ENCODE results near the gene MALRD1.
A peak's percentile ranks its signal among the peaks of the same experiment; 100 is the strongest.

MALRD1 gene

DNA sequence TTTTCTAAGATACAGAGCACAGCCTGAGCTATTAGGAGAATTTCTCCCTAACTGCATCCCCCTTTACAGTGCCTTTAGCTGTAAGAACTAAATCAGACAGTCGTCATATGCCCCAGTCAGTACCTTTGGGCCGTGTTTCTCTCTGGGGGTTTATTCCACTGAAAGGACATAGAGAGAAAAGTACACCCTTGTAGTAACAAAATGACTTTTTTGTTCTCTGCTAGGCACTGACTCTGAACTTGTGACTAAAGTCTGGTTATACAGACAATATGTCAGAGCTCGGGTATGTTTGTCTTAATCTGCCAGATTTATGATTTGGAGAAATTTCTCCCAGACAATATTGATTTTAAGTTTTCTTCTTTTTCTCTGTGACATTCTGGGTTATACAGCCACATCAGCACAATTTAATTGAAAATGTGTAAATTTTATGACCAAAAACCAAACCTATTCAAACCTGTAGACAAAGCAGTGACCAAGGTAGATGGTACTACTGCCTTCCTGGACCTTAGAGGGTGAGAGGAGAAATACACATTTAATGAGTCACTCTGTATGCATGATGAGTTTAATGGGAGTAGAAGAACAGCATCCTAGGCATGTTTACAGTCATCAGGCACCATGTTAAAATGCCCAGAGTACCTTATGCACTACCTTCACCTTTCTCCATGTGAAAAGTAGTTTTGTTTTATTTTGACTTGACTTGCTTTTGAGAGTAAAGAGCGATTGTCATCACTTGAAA lies 611.5 kb downstream of the MALRD1 start:
- H3K27ac Mint-ChIP-seq, result no peak overlapping the region
- ATAC-seq (no peak), DNase-seq (no peak)
- no peak overlapping the region for H3K4me3 Mint-ChIP-seq
- H3K4me1 Mint-ChIP-seq, result no peaks in the 10 kb centered on the region
- H3K9me3 Mint-ChIP-seq, result no peaks in the 10 kb centered on the region
- H3K27me3 Mint-ChIP-seq, result no peaks in the 10 kb centered on the region

DNA sequence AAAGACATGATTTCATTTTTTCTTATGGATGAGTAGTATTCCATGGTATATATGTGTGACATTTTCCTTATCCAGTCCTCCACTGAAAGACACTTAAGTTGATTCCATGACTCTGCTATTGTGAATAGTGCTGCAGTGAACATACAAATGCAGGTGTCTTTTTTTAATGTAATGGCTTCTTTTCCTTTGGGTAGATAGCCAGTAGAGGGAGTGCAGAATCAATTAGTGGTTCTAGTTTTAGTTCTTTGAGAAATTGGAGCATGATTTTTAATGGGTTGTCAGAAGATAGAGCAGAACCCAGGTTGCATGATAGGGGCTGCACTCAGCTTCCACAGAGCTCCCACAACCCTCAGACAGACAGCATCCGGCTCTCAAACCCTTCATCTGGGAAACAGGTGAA lies 614.7 kb downstream of the MALRD1 start:
- Mint-ChIP-seq H3K27me3 (no peaks in the 10 kb centered on the region), H3K27ac (no peak overlapping the region), H3K4me3 (no peak overlapping the region), H3K9me3 (peaks cover 7 to 10% of the 10 kb centered on the region in 2 donors), H3K4me1 (no peaks in the 10 kb centered on the region)
- no peak for ATAC-seq
- no peak for DNase-seq

DNA sequence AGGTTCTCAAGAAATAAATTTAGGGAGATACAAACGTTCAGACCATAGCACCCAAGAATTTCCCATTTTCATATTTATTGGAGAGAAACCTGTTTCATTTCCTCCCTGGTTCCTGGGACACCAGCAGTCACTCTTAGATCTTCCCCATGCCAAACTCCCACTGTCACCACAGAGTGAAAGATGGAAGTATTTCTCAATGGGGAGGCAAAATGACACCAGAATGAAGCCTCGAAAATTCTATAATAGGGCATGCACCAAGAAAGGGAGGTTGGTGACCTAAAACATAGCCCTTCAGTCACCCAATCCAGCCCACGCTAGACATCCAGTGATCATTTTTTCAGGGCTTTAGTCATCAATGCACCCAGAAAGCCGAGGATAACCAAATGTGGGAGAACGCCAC lies 619.5 kb downstream of the MALRD1 start:
- DNase-seq (no peak), ATAC-seq (no peak)
- H3K27me3 Mint-ChIP-seq, result no peaks in the 10 kb centered on the region
- no peak overlapping the region for H3K4me3 Mint-ChIP-seq
- H3K9me3 Mint-ChIP-seq, result peaks cover 10 to 21% of the 10 kb centered on the region in 2 donors
- H3K4me1 Mint-ChIP-seq, result no peaks in the 10 kb centered on the region
- H3K27ac Mint-ChIP-seq, result no peak overlapping the region

DNA sequence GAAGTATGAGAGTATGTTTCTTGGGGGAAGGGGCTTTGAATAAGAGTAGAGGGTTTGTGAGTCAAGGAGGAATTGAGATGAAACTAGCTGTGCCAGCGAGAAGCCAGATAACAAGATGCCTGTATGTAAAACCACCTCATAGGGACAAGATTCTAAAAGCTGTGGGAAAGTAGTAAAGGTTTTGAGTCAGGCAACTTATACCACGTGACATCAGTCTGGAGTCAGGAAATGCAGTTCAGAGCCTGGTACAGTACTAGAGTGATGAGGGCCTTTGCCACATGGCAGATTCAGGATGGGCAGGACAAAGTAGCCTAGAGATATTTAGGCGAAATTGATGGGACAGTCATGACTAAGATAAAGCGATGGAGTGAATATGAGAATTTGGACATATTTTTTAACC lies 627.5 kb downstream of the MALRD1 start:
- no peaks in the 10 kb centered on the region for H3K27me3 Mint-ChIP-seq
- H3K4me1 Mint-ChIP-seq, result no peaks in the 10 kb centered on the region
- H3K4me3 Mint-ChIP-seq, result no peak overlapping the region
- H3K27ac Mint-ChIP-seq, result no peak overlapping the region
- ATAC-seq (no peak), DNase-seq (no peak)
- H3K9me3 Mint-ChIP-seq, result peaks cover 6 to 9% of the 10 kb centered on the region in 2 donors

DNA sequence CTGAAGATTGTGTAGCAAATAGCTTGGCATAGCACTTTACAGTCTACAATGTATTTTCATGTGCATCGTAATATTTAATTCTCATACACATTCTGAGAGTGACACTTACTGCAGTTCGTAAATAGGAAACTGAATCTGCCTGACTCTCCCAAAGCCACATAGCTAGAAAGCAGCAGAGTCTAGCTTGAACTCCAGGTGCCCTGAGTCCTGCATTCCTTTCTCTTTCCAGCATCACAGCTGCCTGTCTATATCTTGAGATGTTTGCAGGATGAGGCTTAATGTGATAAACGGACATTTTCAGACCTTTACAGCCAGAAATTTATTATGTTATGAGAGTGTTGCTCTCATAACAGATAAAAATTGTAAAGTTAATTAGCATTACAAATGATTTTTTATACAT lies 634.8 kb downstream of the MALRD1 start:
- Mint-ChIP-seq H3K4me3 (no peak overlapping the region), H3K27me3 (no peaks in the 10 kb centered on the region), H3K9me3 (no peaks in the 10 kb centered on the region), H3K4me1 (no peaks in the 10 kb centered on the region), H3K27ac (no peak overlapping the region)
- DNase-seq, result no peak
- no peak for ATAC-seq

DNA sequence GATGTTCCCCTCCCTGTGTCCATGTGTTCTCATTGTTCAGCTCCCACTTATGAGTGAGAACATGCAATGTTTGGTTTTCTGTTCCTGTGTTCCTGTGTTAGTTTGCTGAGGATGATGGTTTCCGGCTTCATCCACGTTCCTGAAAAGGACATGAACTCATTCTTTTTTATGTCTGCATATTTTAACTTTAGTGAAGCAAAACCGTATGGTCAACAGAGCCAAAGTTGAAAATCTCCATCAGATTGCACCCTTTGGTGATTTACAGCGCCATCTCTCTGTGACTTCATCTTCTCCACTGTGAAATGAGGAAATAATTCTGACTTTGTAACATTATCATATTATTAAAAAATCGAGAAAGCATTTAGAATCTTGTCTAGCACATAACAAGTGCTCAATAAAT lies 635.4 kb downstream of the MALRD1 start:
- H3K27me3 Mint-ChIP-seq, result no peaks in the 10 kb centered on the region
- no peak for ATAC-seq
- no peak overlapping the region for H3K4me3 Mint-ChIP-seq
- H3K27ac Mint-ChIP-seq, result no peak overlapping the region
- H3K4me1 Mint-ChIP-seq, result no peaks in the 10 kb centered on the region
- no peak for DNase-seq
- H3K9me3 Mint-ChIP-seq, result no peaks in the 10 kb centered on the region

DNA sequence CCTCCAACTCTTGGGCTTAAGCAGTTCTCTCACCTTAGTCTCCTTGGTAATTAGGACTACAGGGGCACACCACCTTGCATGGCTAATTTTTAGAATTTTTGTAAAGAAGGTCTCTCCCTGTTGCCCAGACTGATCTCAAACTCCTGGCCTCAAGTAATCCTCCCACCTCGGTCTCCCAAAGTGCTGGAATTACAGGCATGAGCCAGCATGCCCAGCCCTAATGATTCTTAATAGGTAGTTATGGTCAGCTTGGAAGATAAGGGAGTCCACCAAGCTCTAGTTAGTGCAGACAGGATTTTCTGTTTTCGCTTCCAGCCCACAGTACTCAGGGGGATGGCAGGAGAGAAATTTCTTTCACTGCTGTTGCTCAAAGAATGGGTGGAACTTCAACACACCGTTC lies 639.7 kb downstream of the MALRD1 start:
- DNase-seq (no peak), ATAC-seq (no peak)
- Mint-ChIP-seq H3K27ac (no peak overlapping the region), H3K9me3 (no peaks in the 10 kb centered on the region), H3K4me3 (no peak overlapping the region), H3K27me3 (no peaks in the 10 kb centered on the region), H3K4me1 (no peaks in the 10 kb centered on the region)

DNA sequence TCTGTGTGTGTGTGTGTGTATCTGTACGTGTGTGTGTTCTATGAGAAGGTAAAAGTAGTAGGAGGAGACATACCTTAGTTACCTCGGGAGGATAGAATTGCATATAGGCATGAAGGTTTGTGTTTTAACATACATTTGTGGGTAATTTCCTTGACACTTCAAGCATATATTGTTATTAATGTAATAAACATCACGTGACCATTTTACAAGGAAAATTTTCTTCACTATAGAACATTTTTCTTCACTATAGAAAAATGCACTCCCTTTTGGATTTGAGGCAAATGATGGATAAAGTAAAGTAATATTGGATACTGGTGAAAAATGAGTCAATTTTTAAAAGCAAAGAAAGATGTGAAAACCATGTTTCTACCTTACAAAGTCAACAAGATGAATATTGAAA lies 640.6 kb downstream of the MALRD1 start:
- H3K4me1 Mint-ChIP-seq, result no peaks in the 10 kb centered on the region
- no peaks in the 10 kb centered on the region for H3K9me3 Mint-ChIP-seq
- H3K27ac Mint-ChIP-seq, result no peak overlapping the region
- no peak for DNase-seq
- ATAC-seq, result no peak
- no peak overlapping the region for H3K4me3 Mint-ChIP-seq
- H3K27me3 Mint-ChIP-seq, result no peaks in the 10 kb centered on the region

DNA sequence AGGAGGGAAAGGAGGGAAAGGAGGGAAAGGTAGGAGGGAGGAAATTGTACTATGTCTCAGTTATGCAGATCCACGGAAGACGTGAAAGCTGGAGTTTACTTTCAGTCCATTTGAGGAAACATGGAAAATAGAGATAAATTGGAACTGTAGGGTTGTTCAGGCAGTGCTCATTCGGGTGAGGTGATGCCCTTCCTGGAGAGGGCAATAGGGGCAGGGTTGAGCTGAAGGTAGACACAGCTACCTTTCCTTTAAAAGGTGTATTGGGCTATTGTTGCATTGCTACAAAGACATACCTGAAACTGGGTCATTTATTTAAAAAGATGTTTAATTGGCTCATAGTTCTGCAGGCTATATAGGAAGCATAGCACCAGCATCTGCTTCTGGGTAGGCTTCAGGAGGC lies 650.7 kb downstream of the MALRD1 start:
- DNase-seq (no peak), ATAC-seq (no peak)
- no peak overlapping the region for H3K27ac Mint-ChIP-seq
- H3K4me3 Mint-ChIP-seq, result no peak overlapping the region
- peaks cover 0 to 31% of the 10 kb centered on the region in 2 donors for H3K9me3 Mint-ChIP-seq
- H3K27me3 Mint-ChIP-seq, result no peaks in the 10 kb centered on the region
- no peaks in the 10 kb centered on the region for H3K4me1 Mint-ChIP-seq

DNA sequence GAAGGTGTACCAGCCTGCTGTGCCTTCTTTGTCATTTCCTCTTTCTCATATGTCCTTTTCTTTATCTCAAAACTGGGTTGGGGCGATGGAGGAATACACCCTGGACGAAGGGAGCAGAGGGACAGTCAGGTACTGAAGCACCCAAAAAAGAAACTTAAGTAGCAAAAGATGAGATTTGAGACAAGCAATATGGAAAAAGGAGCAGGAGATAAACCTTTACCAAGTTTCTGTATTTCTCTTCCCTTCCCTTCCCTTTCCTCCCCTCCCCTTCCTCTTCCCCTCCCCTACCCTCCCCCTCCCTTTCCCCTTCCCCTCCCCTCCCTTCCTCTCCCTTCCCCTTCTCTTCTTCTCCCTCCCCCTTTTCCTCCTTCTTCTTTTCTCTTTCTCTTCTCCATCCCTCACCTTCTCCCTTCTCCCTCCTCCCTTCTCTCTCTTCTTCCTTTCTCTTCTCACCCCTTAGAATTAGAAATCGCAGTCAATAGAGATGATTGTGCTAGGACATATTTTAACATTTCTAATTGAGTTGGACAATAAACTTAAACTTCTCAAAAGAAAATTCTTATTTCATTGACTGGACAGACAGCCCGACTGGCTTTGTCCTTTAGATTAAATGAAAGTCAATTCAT lies 652.9 kb downstream of the MALRD1 start:
- no peak for ATAC-seq
- H3K27ac Mint-ChIP-seq, result no peak overlapping the region
- no peak for DNase-seq
- no peak overlapping the region for H3K4me3 Mint-ChIP-seq
- H3K4me1 Mint-ChIP-seq, result no peaks in the 10 kb centered on the region
- peaks cover 4 to 31% of the 10 kb centered on the region in 2 donors for H3K9me3 Mint-ChIP-seq
- H3K27me3 Mint-ChIP-seq, result no peaks in the 10 kb centered on the region

DNA sequence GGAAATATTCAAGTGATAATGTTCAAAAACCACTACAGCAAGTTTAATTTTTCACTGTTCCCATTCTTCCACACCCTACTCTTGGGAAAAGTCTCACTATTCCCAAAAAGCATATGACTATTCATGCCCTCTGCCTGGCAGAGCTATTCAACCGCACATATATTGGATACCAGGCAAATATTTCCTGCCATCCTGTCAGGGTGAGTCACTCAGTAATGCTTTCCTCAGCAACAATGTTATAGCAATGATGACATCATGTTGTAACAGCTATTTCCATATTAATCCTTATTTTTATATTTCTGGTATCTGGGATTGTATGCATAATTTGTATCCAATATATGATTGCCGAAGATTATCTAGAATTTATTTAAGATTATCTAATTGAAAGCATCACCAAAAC lies 653.6 kb downstream of the MALRD1 start:
- DNase-seq (no peak), ATAC-seq (no peak)
- H3K9me3 Mint-ChIP-seq, result peaks cover 4 to 29% of the 10 kb centered on the region in 2 donors
- H3K4me3 Mint-ChIP-seq, result no peak overlapping the region
- no peaks in the 10 kb centered on the region for H3K27me3 Mint-ChIP-seq
- H3K27ac Mint-ChIP-seq, result no peak overlapping the region
- H3K4me1 Mint-ChIP-seq, result no peaks in the 10 kb centered on the region

DNA sequence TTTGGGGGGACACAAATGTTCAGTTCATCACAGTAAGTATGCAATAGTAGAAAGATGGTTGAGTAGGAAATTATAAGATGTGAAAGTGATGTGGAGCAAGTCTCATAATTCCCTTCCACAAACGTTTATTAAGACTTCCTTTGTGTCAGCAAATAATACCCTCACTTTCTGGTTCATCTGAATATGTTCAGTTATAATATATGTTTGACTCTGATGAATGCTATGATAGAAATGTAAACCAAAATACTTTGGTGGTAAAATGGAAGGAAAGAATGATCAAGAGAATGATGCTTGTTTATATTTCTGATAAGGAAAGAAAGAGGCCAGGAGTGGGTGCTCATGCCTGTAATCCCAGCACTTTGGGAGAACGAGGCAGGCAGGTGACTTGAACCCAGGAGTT lies 655.9 kb downstream of the MALRD1 start:
- ATAC-seq, result no peak
- Mint-ChIP-seq H3K4me1 (no peaks in the 10 kb centered on the region), H3K27ac (no peak overlapping the region), H3K9me3 (peaks cover 4 to 15% of the 10 kb centered on the region in 2 donors), H3K4me3 (no peak overlapping the region), H3K27me3 (no peaks in the 10 kb centered on the region)
- DNase-seq, result no peak

DNA sequence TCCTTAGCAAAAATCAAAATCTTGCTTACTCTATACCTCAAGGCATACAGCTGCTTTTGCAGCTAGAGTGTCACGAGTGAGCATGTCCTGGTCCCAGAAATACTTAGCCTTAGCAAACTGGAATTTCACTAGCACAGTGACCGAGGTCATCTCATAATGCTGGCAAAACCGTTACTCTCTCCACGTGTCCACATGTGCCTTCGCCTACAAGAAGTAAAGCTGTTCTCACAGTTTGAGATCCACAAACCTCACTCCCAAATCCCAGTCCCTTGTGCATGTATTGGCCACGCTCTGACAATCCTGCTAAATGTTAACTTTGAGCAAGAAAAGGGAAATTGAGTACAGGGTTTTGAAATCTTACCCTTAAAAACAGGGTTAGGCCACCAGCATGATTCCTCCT lies 656.6 kb downstream of the MALRD1 start:
- no peaks in the 10 kb centered on the region for H3K4me1 Mint-ChIP-seq
- H3K9me3 Mint-ChIP-seq, result peaks cover 4 to 8% of the 10 kb centered on the region in 2 donors
- H3K27ac Mint-ChIP-seq, result no peak overlapping the region
- DNase-seq (no peak), ATAC-seq (no peak)
- no peaks in the 10 kb centered on the region for H3K27me3 Mint-ChIP-seq
- no peak overlapping the region for H3K4me3 Mint-ChIP-seq

DNA sequence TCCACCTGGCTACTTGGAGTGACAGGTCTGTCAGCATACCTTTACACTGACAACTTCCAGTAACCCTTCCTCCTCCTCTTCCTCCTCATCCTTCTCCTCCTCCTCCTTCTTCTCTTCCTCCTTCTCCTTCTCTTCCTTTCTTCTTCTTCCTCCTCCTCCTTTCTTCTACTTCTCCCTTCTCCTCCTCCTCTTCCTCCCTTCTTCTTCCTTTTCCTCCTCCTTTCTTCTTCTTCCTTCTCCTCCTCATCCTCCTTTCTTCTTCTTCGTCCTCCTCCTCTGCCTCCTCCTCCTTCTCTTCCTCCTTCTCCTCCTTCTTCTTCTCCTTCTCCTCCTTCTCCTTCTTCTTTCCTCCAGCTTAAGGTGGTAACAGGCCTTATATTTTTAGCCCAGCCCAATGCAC lies 658.3 kb downstream of the MALRD1 start:
- H3K27me3 Mint-ChIP-seq, result no peaks in the 10 kb centered on the region
- DNase-seq, result no peak
- peak overlapping the region in 1 of 2 donors; percentile 93 for H3K27ac Mint-ChIP-seq
- H3K4me3 Mint-ChIP-seq, result no peak overlapping the region
- H3K4me1 Mint-ChIP-seq, result no peaks in the 10 kb centered on the region
- no peak for ATAC-seq
- H3K9me3 Mint-ChIP-seq, result peaks cover 14 to 16% of the 10 kb centered on the region in 2 donors

DNA sequence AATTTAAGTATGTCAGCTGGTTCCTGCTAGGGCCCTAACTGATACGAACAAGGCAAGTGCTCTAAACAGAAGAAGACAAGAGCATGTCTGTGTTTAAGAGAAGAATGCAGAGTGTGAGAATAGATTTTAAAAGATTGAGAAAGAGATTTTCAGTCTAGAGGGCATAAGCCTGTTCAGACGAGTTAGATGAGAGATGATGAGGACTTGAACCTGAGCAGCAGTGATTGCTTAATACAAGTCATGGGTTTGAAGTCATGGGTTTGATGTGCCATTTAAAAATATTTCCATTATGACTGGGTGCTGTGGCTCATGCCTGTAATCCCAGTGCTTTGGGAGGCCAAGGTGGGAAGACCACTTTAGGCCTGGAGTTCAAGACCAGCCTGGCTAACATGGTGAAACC lies 658.8 kb downstream of the MALRD1 start:
- Mint-ChIP-seq H3K27me3 (no peaks in the 10 kb centered on the region), H3K27ac (no peak overlapping the region), H3K9me3 (peaks cover 17 to 18% of the 10 kb centered on the region in 2 donors), H3K4me1 (no peaks in the 10 kb centered on the region), H3K4me3 (no peak overlapping the region)
- no peak for ATAC-seq
- no peak for DNase-seq

DNA sequence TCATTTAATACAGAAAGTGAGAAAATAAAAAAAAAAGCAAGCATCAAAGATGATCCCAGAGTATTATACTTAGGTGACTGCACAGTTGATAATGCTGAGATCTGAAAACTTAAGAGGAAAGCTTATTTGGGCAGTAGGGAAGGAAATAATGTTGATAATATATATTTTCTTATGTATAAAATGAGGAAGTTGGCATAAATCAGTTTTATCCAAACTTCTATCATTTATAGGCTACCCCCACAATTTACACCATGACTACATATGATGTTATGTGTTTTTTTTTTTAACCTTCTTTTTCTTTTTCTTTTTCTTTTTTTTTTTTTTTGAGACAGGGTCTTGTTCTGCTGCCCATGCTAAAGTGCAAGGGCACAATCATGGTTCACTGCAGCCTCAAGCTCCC lies 659.4 kb downstream of the MALRD1 start:
- Mint-ChIP-seq H3K27ac (no peak overlapping the region), H3K9me3 (peaks cover 24% of the 10 kb centered on the region in 2 donors), H3K4me1 (no peaks in the 10 kb centered on the region), H3K4me3 (no peak overlapping the region), H3K27me3 (no peaks in the 10 kb centered on the region)
- DNase-seq (no peak), ATAC-seq (no peak)

DNA sequence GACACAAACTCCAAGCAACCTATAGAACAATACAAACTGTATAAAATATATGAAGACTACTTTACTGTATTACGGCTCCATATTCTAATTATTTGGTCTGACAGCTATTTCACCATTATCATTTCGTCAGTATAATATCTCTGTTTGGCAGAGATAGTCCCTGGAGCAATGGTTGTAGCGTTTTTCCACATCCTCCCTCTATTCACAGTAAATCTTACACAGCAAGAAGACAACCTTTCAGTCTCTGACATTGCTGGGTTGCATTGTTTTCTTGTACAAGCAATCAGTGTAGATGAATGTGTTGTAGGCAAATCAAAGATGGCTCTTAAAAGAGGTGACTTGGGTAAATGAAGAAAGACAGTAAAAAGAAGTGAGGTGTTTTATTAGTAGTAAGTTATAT lies 662.0 kb downstream of the MALRD1 start:
- Mint-ChIP-seq H3K27me3 (no peaks in the 10 kb centered on the region), H3K4me1 (no peaks in the 10 kb centered on the region), H3K4me3 (no peak overlapping the region), H3K9me3 (peaks cover 30 to 39% of the 10 kb centered on the region in 2 donors), H3K27ac (no peak overlapping the region)
- no peak for DNase-seq
- no peak for ATAC-seq

All from stimulated activated naive CD8-positive, alpha-beta T cell treated with anti-CD3 and anti-CD28 coated beads, Interleukin-15, amount 100 ng/mL, for 72 hours (primary cell).